ENCODE results near the gene STRBP.

- TF ChIP-seq, protein P1, sequence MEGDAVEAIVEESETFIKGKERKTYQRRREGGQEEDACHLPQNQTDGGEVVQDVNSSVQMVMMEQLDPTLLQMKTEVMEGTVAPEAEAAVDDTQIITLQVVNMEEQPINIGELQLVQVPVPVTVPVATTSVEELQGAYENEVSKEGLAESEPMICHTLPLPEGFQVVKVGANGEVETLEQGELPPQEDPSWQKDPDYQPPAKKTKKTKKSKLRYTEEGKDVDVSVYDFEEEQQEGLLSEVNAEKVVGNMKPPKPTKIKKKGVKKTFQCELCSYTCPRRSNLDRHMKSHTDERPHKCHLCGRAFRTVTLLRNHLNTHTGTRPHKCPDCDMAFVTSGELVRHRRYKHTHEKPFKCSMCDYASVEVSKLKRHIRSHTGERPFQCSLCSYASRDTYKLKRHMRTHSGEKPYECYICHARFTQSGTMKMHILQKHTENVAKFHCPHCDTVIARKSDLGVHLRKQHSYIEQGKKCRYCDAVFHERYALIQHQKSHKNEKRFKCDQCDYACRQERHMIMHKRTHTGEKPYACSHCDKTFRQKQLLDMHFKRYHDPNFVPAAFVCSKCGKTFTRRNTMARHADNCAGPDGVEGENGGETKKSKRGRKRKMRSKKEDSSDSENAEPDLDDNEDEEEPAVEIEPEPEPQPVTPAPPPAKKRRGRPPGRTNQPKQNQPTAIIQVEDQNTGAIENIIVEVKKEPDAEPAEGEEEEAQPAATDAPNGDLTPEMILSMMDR (IDR thresholded peaks at IDR 0.05) = no peak
- TF ChIP-seq POLR2AphosphoS5 (IDR thresholded peaks at IDR 0.05; ENCODE audit: insufficient read depth in 1 of 2, low read depth in 1 of 2) = no peak
These were observed 35.9 kb upstream of the STRBP start for GRCh38 chr9:123304340-123304691.
